K562 (cell line): ENCODE data around the gene TEPSIN. TPM values are rescaled to one million over a fixed set of nuclear protein-coding genes. Genes with fewer than 3 reads are reported as not detected.

ENCODE experiments used
- ATAC-seq: fragments of 200-7000 bp; cut with Tn5 transposase; 3 replicates; pipeline ENCODE4 v1.9.1; 2020; ENCODE audit warnings: moderate library complexity
- BruUV-seq: library from RNA; stranded (reverse); fragments of 400-500 nt; replicated peaks from 2 replicates; lab custom pipeline; 2021; lab: Mats Ljungman, UMichigan
- CTCF ChIA-PET: fragments of 300-600 bp; formaldehyde crosslinking; extraction: SDS; loops from one replicate; lab custom pipeline; 2021; ENCODE audit warnings: low intra/inter-chr PET ratio; lab: Yijun Ruan, JAX
- POLR2A ChIA-PET: fragments of 300-600, 350-650 bp; sonication (Branson Sonifier 250); formaldehyde crosslinking; extraction: SDS; loops from one replicate; lab custom pipeline; 2021; ENCODE audit warnings: antibody characterized with exemption, inconsistent platforms; lab: Yijun Ruan, JAX
- DNase-seq, 4 experiments: peaks; one replicate each; pipeline versions ENCODE4 v3.0.0 to v3.0.0-alpha.2; 2011 to 2018; ENCODE audit warnings: low spot score in 3 of 4, mixed read lengths in 3 of 4; ENCODE audit errors: extremely low read depth in 1 of 4
- FAIRE-seq: peaks from 2 replicates; lab custom pipeline; 2011; peaks lifted over from hg19 to GRCh38; lab: Jason Lieb, UNC
- H2AFZ ChIP-seq: 2 replicates; pipeline ENCODE4 v1.6.0; 2011; ENCODE audit warnings: low read depth, low read length, control low read depth, inconsistent platforms
- H3K27ac ChIP-seq: fragments of 200-600 bp; 3 replicates; pipeline ENCODE4 v1.8.0; 2011; ENCODE audit warnings: low read depth, mild to moderate bottlenecking, control low read depth, inconsistent platforms, low read length, moderate library complexity, mixed read lengths; ENCODE audit errors: extremely low read depth
- H3K27me3 ChIP-seq, 2 experiments: fragments of 300-600 bp in 1 of 2; 2 replicates in 1 of 2; 3 replicates in 1 of 2; pipeline versions ENCODE4 v1.6.0 to v1.8.0; 2011; ENCODE audit warnings: inconsistent platforms in 2 of 2, low read length in 2 of 2, mild to moderate bottlenecking in 1 of 2, mixed read lengths in 1 of 2, moderate library complexity in 1 of 2; ENCODE audit not compliant: control insufficient read depth in 2 of 2, insufficient read depth in 2 of 2
- H3K36me3 ChIP-seq: fragments of 300-600 bp; 3 replicates; pipeline ENCODE4 v1.8.0; 2011; ENCODE audit warnings: mild to moderate bottlenecking, low read length, inconsistent platforms; ENCODE audit not compliant: control insufficient read depth, insufficient read depth
- H3K4me1 ChIP-seq, 2 experiments: fragments of 200-600 bp in 1 of 2; replicated peaks in 1 of 2; 2 replicates in 1 of 2; 3 replicates in 1 of 2; pipeline versions ENCODE4 v1.5.1 to v1.8.0; 2011; ENCODE audit warnings: inconsistent platforms in 2 of 2, low read length in 2 of 2, mild to moderate bottlenecking in 1 of 2, mixed read lengths in 1 of 2, moderate library complexity in 1 of 2; ENCODE audit not compliant: control insufficient read depth in 2 of 2, insufficient read depth in 2 of 2
- H3K4me2 ChIP-seq: 2 replicates; pipeline ENCODE4 v1.6.1; 2011; ENCODE audit warnings: low read length, control low read depth, inconsistent platforms, mixed read lengths; ENCODE audit not compliant: insufficient read depth
- H3K4me3 ChIP-seq: fragments of 200-600 bp; sonication (generic), shearing (Covaris generic); 2 replicates; pipeline ENCODE4 v1.5.1; 2016; ENCODE audit warnings: control low read depth, inconsistent platforms
- H3K79me2 ChIP-seq: fragments of 200-600 bp; 3 replicates; pipeline ENCODE4 v1.8.0; 2011; ENCODE audit warnings: low read length, inconsistent platforms; ENCODE audit not compliant: control insufficient read depth, insufficient read depth
- H3K9ac ChIP-seq, 2 experiments: 2 replicates each; pipeline versions ENCODE4 v1.6.0 to v1.6.1; 2011; ENCODE audit warnings: low read depth in 2 of 2, low read length in 2 of 2, control low read depth in 1 of 2, inconsistent platforms in 1 of 2, mild to moderate bottlenecking in 1 of 2, mixed read lengths in 1 of 2; ENCODE audit not compliant: insufficient read depth in 1 of 2
- H3K9me1 ChIP-seq: one replicate; pipeline ENCODE4 v1.6.0; 2011; ENCODE audit warnings: inconsistent platforms, mild to moderate bottlenecking, low read length, moderate library complexity; ENCODE audit not compliant: control insufficient read depth, insufficient read depth
- H3K9me3 ChIP-seq: replicated peaks from 2 replicates; pipeline ENCODE4 v1.5.1; 2011; ENCODE audit warnings: low read depth, low read length, inconsistent platforms; ENCODE audit not compliant: control insufficient read depth, insufficient read depth
- H4K20me1 ChIP-seq: replicated peaks from 2 replicates; pipeline ENCODE4 v1.6.1; 2011; ENCODE audit warnings: low read length, inconsistent platforms, mixed read lengths; ENCODE audit not compliant: control insufficient read depth, insufficient read depth
- BRD4 ChIP-seq: fragments of 200-600 bp; sonication (generic); IDR thresholded peaks from 2 replicates; pipeline ENCODE4 v1.6.1; 2017; ENCODE audit warnings: inconsistent platforms
- FOXJ2 ChIP-seq: fragments of 200-800 bp; sonication (Bioruptor generic); IDR thresholded peaks from 2 replicates; pipeline ENCODE4 v1.6.1; 2016; ENCODE audit warnings: missing genetic modification characterization, missing compliant biosample characterization
- LARP7 ChIP-seq: fragments of 450-650 bp; IDR thresholded peaks from 2 replicates; pipeline ENCODE4 v1.6.1; 2016
- MIER1 ChIP-seq: fragments of 450-650 bp; IDR thresholded peaks from 2 replicates; pipeline ENCODE4 v1.6.1; 2016; ENCODE audit warnings: antibody characterized with exemption, mild to moderate bottlenecking, low read depth
- NFE2 ChIP-seq: IDR thresholded peaks from 2 replicates; pipeline ENCODE4 v1.6.1; 2014; ENCODE audit warnings: antibody characterized with exemption, low read depth
- OTX1 ChIP-seq: fragments of 450-650 bp; formaldehyde crosslinking; IDR thresholded peaks from 2 replicates; pipeline ENCODE4 v1.4.0; 2022; ENCODE audit warnings: mild to moderate bottlenecking
- TRIM25 ChIP-seq: fragments of 450-650 bp; IDR thresholded peaks from 2 replicates; pipeline ENCODE4 v1.7.0; 2016; ENCODE audit warnings: borderline replicate concordance
- ZBTB12 ChIP-seq: fragments of 250-450 bp; sonication (Bioruptor Pico); IDR thresholded peaks from 2 replicates; pipeline ENCODE4 v1.4.0; 2020
- ZNF174 ChIP-seq: fragments of 250-450 bp; sonication (Bioruptor Pico); IDR thresholded peaks from 2 replicates; pipeline ENCODE4 v1.4.0; 2020; ENCODE audit warnings: mild to moderate bottlenecking
- ZNF311 ChIP-seq: fragments of 250-450 bp; sonication (Bioruptor Pico); IDR thresholded peaks from 2 replicates; pipeline ENCODE4 v1.4.0; 2020; ENCODE audit warnings: mild to moderate bottlenecking, moderate library complexity
- ZNF699 ChIP-seq: fragments of 250-450 bp; sonication (Bioruptor Pico); IDR thresholded peaks from 2 replicates; pipeline ENCODE4 v1.8.0; 2021; ENCODE audit warnings: mild to moderate bottlenecking, moderate library complexity; ENCODE audit not compliant: insufficient replicate concordance
- WGBS: fragments of 100-300 bp; shearing (Covaris generic); methylation state at CpG from one replicate; pipeline ENCODE4 v1.1.6; 2016; ENCODE audit warnings: low coverage, mixed read lengths; ENCODE audit not compliant: insufficient coverage; ENCODE audit errors: missing lambda C conversion rate; 5-methylcytosine and 5-hydroxymethylcytosine counted together
- in situ Hi-C: fragments of 300-500 bp; cut with MboI; formaldehyde crosslinking; loops from 4 replicates; pipeline ENCODE4 v1.15.0; 2018; ENCODE audit warnings: inconsistent platforms, mixed read lengths
- intact Hi-C: fragments of 100-400 bp; cut with micrococcal nuclease; formaldehyde crosslinking; loops from 2 replicates; pipeline ENCODE4 v1.14.2; 2022
- polyA plus RNA-seq, 8 experiments: library from polyadenylated mRNA; depleted of rRNA in 4 of 8; stranded (reverse) in 5 of 8; unstranded in 3 of 8; fragments of >200 nt; fragmentation: Nextera tagmentation in 2 of 8; fragmentation: Illumina TruSeq in 1 of 8; extraction: Ambion mirVana in 2 of 8; extraction: Trizol in 1 of 8; gene quantifications; 2 replicates each; pipeline versions ENCODE4 v1.2.1 to v1.2.3, GENCODE V29; 2011 to 2014; ENCODE audit warnings: inconsistent platforms in 1 of 8, missing spikeins in 1 of 8
- total RNA-seq, 7 experiments: library from RNA; depleted of rRNA in 6 of 7; stranded (reverse); fragments of >200 nt in 6 of 7; fragmentation: Illumina TruSeq in 2 of 7; extraction: Trizol in 2 of 7; gene quantifications; 2 replicates each; pipeline versions ENCODE4 v1.2.1 to v1.2.3, GENCODE V29; 2011 to 2021; ENCODE audit warnings: low replicate concordance in 1 of 7
- TF ChIP-seq, protein P1 (sequence below): fragments of 450-650 bp; formaldehyde crosslinking; IDR thresholded peaks from 2 replicates; pipeline ENCODE4 v1.4.0; 2020; ENCODE audit warnings: mild to moderate bottlenecking, moderate library complexity

TEPSIN gene
- total and polyA plus RNA-seq, 9 of the 15 experiments (the other 6 are each of a cell fraction or from before 2014, with no cell fraction given), result 0.80 to 29.8 (median 5.3) TPM

DNA sequence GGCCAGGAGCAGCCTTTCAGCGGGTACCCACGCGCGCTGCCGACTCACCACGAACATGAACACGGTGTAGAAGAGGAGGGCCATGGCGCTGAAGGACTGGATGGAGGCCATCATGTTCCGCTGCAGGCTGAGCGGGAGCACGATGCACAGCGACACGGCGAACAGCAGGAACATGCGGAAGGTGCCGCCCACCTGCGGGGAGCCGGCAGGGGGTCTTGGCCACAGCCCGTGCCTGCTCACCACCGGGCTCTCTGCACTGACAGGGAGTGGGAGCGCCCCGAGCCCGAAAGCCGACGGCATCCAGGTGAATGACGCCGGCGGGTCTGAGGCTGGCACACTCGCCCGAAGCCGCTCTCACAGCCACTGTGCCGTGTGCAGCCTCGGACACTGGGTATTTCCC lies 43.3 kb upstream of the TEPSIN start:
- ChIA-PET POLR2A (no interaction called here), CTCF (no interaction called here)
- H3K36me3 ChIP-seq, result peaks cover 57% of the 10 kb centered on the region; the same call in 1 of the 3 replicates
- 94% methylated on average over 30 of the region's 33 CpGs for WGBS
- ATAC-seq (no peak), FAIRE-seq (no peak), DNase-seq (no peak)
- H3K27me3 ChIP-seq, result no peaks in the 10 kb centered on the region
- H3K4me1 ChIP-seq, result peaks cover 17 to 58% of the 10 kb centered on the region in 2 experiments
- H2AFZ ChIP-seq, result no peak overlapping the region
- H3K9ac ChIP-seq, result no peak overlapping the region
- in situ Hi-C loops, result no loop called here
- intact Hi-C loops, result no loop called here
- H3K27ac ChIP-seq, result no peak overlapping the region
- H3K4me2 ChIP-seq, result no peak overlapping the region
- no TSS peak for BruUV-seq
- no peaks in the 10 kb centered on the region for H3K9me1 ChIP-seq
- H3K79me2 ChIP-seq, result peaks cover 22% of the 10 kb centered on the region
- no peak overlapping the region for H3K4me3 ChIP-seq
- TF ChIP-seq LARP7 (no peak), MIER1 (no peak)
- H3K9me3 ChIP-seq, result no peaks in the 10 kb centered on the region
- H4K20me1 ChIP-seq, result no peaks in the 10 kb centered on the region

DNA sequence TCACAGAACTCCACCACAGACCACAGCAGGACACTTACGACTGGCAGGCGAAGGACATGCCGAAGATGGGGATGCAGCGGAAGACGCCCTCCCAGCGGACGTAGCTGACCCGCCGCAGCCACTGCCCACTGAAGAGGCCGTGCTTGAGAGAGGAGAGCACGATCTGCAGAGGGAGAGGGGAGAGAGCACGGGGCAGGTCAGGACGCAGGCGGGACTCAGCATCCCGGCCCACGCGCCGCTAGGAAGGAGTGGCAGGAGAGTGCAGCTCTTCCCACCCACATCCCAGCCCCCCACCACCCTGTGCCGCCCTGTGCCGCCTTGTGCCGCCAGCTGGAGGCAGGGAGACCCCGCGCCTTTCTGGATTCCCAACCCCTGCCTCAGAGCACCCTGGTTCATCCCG lies 41.7 kb upstream of the TEPSIN start:
- CTCF ChIA-PET, result no interaction called here
- TF ChIP-seq ZNF699 (CRISPR knock-in tag) (no peak), OTX1 (CRISPR knock-in tag) (no peak), BRD4 (no peak), ZBTB12 (CRISPR knock-in tag) (no peak), TRIM25 (no peak), FOXJ2 (tag) (no peak), ZNF174 (no peak), ZNF311 (CRISPR knock-in tag) (no peak), NFE2 (no peak)
- TF ChIP-seq, protein P1, sequence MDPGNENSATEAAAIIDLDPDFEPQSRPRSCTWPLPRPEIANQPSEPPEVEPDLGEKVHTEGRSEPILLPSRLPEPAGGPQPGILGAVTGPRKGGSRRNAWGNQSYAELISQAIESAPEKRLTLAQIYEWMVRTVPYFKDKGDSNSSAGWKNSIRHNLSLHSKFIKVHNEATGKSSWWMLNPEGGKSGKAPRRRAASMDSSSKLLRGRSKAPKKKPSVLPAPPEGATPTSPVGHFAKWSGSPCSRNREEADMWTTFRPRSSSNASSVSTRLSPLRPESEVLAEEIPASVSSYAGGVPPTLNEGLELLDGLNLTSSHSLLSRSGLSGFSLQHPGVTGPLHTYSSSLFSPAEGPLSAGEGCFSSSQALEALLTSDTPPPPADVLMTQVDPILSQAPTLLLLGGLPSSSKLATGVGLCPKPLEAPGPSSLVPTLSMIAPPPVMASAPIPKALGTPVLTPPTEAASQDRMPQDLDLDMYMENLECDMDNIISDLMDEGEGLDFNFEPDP (CRISPR knock-in tag), result no peak

More for the DNA sequence above, 41.7 kb upstream of the TEPSIN start:
- POLR2A ChIA-PET, result no interaction called here
- Histone ChIP-seq H3K9ac (no peak overlapping the region; a peak in 1 of 4 replicates), H3K9me1 (no peaks in the 10 kb centered on the region), H3K9me3 (no peaks in the 10 kb centered on the region), H3K4me3 (no peak overlapping the region), H3K27ac (no peak overlapping the region), H3K79me2 (peaks cover 9% of the 10 kb centered on the region; the same call in 2 of the 3 replicates), H3K27me3 (no peaks in the 10 kb centered on the region), H3K36me3 (peaks cover 56% of the 10 kb centered on the region; the same call in 1 of the 3 replicates), H4K20me1 (no peaks in the 10 kb centered on the region), H3K4me2 (no peak overlapping the region), H2AFZ (no peak overlapping the region), H3K4me1 (peaks cover 11 to 45% of the 10 kb centered on the region in 2 experiments)
- intact Hi-C loops, result no loop called here
- WGBS, result 92% methylated on average over 9 of the region's 24 CpGs
- no peak for DNase-seq
- in situ Hi-C loops, result no loop called here
- FAIRE-seq, result no peak
- ATAC-seq, result no peak
- no TSS peak for BruUV-seq
